Adipose tissue (tissue), 3 donors: ENCODE results near the gene CDC20. TPM values are rescaled to one million over a fixed set of nuclear protein-coding genes. Genes with fewer than 3 reads are reported as not detected.

Experiments used
- H3K27ac ChIP-seq: one replicate; pipeline ENCODE4 v1.5.1; 2013; ENCODE audit warnings: low read depth, low read length
- WGBS, 3 donors: extraction: QIAGEN DNeasy Blood & Tissue Kit; methylation state at CpG; one replicate each; pipeline ENCODE4 v1.1.7; 2013; 5-methylcytosine and 5-hydroxymethylcytosine counted together
- polyA plus RNA-seq, 3 donors: library from polyadenylated mRNA; stranded (reverse); fragments of 200-250 nt; gene quantifications; one replicate each; pipeline ENCODE4 v1.2.3, GENCODE V29; 2013
- donor health status: healthy with polysubstance abuse.
- donor health status: Bipolar disorder and iron deficiency.
- donor health status: healthy.

CDC20 gene
- polyA plus RNA-seq, 3 donors: 0.55 to 1.5 (median 0.89) TPM

GRCh38 chr1:43324810-43325209 is 34.0 kb upstream of the CDC20 start:
- WGBS, 3 donors: 91 to 97% (median 94%) methylated on average over 1 of the region's 1 CpG
- no peak overlapping the region for H3K27ac ChIP-seq

- no peak overlapping the region for H3K27ac ChIP-seq
These were observed 33.4 kb upstream of the CDC20 start for GRCh38 chr1:43325381-43325780.

GRCh38 chr1:43327549-43328292 is 31.1 kb upstream of the CDC20 start:
- H3K27ac ChIP-seq: no peak overlapping the region
- 94 to 97% (median 96%) methylated on average over 1 of the region's 1 CpG for WGBS, 3 donors

DNA sequence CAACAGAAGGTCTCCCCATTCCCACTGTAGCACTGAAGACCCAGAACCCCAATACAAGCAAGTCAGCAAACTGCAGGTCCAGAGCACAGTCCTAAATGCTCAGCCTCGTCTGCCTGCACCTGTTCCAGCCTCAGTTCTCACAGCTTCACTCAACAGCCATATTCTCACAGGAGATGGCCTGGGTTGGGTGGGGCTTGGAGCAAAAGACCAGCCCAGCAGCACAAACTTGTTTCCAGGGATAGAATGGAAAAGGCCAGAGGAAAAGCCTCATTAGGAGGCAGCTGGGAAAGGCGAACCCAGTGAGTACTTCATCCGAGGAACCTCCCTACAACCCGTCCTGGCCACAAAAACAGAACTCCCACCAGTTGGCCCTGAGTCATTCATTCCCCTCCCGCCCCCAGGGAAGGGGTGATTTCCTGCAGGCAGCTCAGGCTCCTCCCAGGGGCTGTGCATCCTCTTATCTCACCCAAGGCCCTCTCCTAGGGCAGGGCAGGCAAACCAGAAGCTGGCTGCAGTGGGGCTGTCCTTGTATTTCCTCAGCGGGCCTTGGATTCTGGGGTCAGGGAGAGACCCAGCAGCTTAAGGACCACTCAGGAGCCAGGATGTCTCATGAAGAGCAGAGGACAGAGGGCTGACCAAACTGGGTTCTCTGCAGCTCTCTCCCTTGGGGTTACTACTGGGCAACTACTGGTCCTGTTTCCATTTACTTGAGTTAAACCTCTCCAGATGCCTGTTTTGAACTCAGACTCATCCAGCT is 28.6 kb upstream of the CDC20 start:
- 10 to 76% (median 16%) methylated on average over 6 of the region's 6 CpGs for WGBS, 3 donors

GRCh38 chr1:43331688-43332087 is 27.1 kb upstream of the CDC20 start:
- H3K27ac ChIP-seq: no peak overlapping the region
- 89 to 97% (median 93%) methylated on average over 5 of the region's 5 CpGs for WGBS, 3 donors

More for the DNA sequence above, 28.6 kb upstream of the CDC20 start:
- no peak overlapping the region for H3K27ac ChIP-seq

GRCh38 chr1:43334453-43335205 is 24.2 kb upstream of the CDC20 start:
- H3K27ac ChIP-seq: no peak overlapping the region
- 73 to 77% (median 75%) methylated on average over 7 of the region's 7 CpGs for WGBS, 3 donors

DNA sequence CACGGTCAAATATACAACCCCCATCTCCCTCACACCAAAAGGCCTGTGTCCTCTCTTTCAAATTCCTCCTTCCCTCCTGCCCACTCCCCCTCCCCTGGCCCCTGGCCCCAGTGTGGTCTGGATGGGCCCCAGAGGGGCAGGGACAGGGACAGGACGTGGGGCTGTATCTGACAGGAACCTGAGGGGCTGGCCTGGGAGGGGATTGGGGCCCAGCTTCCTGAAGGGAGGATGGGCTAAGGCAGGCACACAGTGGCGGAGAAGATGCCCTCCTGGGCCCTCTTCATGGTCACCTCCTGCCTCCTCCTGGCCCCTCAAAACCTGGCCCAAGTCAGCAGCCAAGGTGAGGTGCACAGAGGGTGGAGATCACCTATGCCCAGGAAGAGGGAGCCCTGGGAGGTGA is 21.2 kb upstream of the CDC20 start, which contains the start of gene MPL:
Gene MPL, plus strand, starts transcription at position 231 of the 400 bp plus-strand sequence. Its CDS starts 31 bp downstream, at position 262.
- H3K27ac ChIP-seq: no peak within 1 kb of the TSS
- 49 to 87% (median 49%) methylated on average over 3 of the region's 3 CpGs for WGBS, 3 donors

GRCh38 chr1:43338001-43338400 is 20.8 kb upstream of the CDC20 start:
- WGBS, 3 donors: 50 to 95% (median 72%) methylated on average over 5 of the region's 5 CpGs
- H3K27ac ChIP-seq: no peak overlapping the region

- no peak overlapping the region for H3K27ac ChIP-seq
- WGBS, 3 donors: 90 to 93% (median 92%) methylated on average over 6 of the region's 6 CpGs
These were observed 19.1 kb upstream of the CDC20 start for GRCh38 chr1:43339584-43340232.

- 33 to 78% (median 72%) methylated on average over 1 of the region's 1 CpG for WGBS, 3 donors
- no peak overlapping the region for H3K27ac ChIP-seq
These were observed 18.2 kb upstream of the CDC20 start for GRCh38 chr1:43340559-43340958.

- H3K27ac ChIP-seq: no peak overlapping the region
These were observed 14.4 kb upstream of the CDC20 start for GRCh38 chr1:43344267-43344850.

DNA sequence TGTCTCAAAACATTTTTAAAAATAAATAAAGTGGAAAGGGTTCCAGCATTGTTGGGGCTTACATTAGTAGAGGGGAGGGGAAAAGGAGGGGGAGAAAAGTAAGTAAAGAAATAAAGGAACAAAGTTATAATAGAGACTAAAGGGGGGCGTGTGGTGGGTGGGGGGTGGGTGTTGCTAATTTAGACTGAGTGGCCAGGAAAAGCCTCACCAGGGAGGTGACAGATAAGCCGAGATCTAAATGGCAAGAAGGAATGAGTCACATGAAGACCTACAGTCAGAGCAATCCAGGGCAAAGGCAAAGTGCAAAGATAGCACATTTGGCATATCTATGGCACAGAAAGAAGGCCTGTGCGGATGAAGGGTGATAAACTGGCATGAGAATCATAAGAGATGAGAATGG is 13.7 kb upstream of the CDC20 start:
- H3K27ac ChIP-seq: no peak overlapping the region
- WGBS, 3 donors: 53 to 66% (median 55%) methylated on average over 3 of the region's 3 CpGs

More at GRCh38 chr1:43344267-43344850, 14.4 kb upstream of the CDC20 start:
- WGBS, 3 donors: 65 to 79% (median 67%) methylated on average over 4 of the region's 4 CpGs

GRCh38 chr1:43346636-43347035 is 12.1 kb upstream of the CDC20 start:
- 92 to 96% (median 92%) methylated on average over 5 of the region's 5 CpGs for WGBS, 3 donors
- no peak overlapping the region for H3K27ac ChIP-seq

- 17 to 50% (median 45%) methylated on average over 22 of the region's 22 CpGs for whole genome bisulfite sequencing, 3 donors
- no peak overlapping the region for H3K27ac ChIP-seq
These were observed 10.4 kb upstream of the CDC20 start for GRCh38 chr1:43348343-43348808.

- H3K27ac ChIP-seq: no peak overlapping the region
- WGBS, 3 donors: 14 to 29% (median 26%) methylated on average over 64 to 72 of the region's 72 CpGs
These were observed 9.8 kb upstream of the CDC20 start for GRCh38 chr1:43348809-43349593.

DNA sequence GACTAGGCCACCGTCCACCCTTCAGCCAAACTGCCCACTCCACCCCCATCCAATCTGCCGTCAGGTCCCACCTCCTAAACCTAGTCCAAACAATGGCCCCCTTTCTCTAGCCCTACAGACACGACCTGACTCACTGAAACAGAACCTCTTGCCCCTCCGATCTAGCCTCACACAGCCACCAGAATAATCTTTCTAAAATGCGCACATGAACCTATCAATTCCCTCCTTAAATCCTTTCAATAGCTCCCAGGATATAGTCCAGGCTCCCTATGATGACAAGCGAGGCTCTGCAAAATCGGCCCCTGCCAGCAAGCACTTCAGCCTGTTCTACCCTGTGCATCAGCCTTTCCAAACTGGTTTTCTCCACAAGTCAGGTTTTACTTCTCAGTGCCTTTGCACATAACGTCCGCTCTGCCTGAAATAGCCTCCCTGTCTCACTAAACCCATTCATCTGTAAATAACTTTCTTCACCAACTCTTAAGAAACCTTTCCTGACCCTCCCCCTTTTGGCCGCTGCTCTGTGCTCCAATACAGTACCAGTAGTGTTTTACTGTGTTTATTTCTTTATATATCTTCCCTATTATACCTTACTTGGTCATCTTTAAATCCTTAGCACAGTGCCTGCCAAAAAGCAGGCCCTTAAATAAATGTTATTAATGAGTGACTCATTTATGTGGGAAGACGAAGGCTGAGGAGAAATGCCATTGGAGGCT is 9.0 kb upstream of the CDC20 start:
- no peak overlapping the region for H3K27ac ChIP-seq
- WGBS, 3 donors: 34 to 68% (median 53%) methylated on average over 11 of the region's 11 CpGs

DNA sequence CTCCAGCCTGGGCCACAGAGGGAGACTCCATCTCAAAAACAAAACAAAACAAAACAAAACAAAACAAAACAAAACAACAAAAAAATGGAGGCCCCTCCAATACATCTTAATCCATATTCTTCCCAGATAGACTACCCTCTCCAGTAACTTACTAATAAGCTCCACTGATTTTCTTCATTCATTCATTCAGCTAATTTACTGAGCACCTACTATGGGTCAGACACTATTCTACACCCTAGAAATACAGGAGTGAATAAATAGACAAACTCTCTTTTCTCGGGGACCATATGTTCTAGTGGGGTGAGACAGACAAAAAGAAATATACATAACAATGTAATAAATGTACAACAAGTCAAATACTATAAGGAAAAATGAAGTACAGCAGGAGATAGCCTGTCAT is 7.8 kb upstream of the CDC20 start:
- H3K27ac ChIP-seq: no peak overlapping the region
- 88 to 96% (median 95%) methylated on average over 1 of the region's 1 CpG for WGBS, 3 donors
